C4-2B (cell line): ENCODE data around the gene USP2.

Experiments used
- H3K27ac ChIP-seq: fragments of 450-650 bp; 2 replicates; pipeline ENCODE4 v1.5.1; 2017
- ZFX ChIP-seq: fragments of 450-650 bp; IDR thresholded peaks from 2 replicates; pipeline ENCODE4 v1.6.1; 2017
- TF ChIP-seq, protein P1 (sequence below): fragments of 450-650 bp; conservative IDR thresholded peaks from 2 replicates; pipeline ENCODE4 v1.5.1; 2017; ENCODE audit warnings: mild to moderate bottlenecking

USP2 gene

DNA sequence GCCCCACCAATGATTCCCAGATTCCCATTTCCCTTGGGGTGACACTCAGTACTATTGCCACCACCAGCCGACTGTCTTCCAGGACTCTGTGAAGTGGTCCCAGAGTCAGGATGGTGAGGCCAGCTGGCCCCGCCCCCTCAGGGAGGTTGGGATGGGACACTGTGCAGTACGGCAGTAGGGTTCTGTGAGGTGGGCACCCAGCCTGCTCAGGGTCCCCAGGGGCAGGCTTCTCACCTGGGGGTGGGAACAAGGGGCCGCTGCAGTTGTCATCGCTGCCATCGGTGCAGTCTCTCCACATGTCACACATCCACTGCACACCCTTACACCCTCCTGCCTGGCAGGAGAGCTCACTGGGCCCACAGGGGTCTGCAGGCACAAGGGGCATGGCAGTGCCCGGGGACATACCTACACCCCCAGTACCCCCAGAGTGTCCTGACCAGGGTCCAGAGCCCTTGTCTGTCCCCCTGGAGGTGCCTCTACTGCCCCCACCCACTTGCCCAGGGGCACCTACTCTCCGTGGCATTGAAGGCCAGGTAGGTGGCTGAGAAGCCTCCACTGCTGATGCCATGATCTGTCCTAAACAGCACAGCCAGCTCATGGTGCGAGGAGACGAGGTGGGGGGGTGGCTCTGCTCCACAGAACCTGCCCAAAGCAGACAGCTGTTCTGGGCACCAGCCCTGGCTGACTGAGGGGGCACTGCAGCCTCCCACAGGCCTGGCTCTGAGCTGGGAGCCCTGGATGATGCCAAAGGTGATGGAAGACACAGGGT is 38.9 kb downstream of the USP2 start:
- H3K27ac ChIP-seq, result no peak overlapping the region

DNA sequence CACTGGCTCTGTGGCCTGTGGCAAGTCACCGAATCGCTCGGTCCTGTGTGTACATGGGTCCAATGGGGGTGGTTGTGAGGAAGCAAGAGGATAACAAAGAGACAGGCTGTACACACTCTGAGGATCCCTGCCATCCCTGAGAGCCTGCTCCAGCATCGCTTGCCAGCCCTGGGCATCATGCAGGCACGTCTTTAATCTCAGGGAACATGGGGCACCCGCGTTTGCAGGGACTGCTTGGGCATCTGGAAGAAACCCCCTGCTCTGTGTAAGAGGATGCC is 39.5 kb downstream of the USP2 start:
- no peak for TF ChIP-seq ZFX
- TF ChIP-seq, protein P1, sequence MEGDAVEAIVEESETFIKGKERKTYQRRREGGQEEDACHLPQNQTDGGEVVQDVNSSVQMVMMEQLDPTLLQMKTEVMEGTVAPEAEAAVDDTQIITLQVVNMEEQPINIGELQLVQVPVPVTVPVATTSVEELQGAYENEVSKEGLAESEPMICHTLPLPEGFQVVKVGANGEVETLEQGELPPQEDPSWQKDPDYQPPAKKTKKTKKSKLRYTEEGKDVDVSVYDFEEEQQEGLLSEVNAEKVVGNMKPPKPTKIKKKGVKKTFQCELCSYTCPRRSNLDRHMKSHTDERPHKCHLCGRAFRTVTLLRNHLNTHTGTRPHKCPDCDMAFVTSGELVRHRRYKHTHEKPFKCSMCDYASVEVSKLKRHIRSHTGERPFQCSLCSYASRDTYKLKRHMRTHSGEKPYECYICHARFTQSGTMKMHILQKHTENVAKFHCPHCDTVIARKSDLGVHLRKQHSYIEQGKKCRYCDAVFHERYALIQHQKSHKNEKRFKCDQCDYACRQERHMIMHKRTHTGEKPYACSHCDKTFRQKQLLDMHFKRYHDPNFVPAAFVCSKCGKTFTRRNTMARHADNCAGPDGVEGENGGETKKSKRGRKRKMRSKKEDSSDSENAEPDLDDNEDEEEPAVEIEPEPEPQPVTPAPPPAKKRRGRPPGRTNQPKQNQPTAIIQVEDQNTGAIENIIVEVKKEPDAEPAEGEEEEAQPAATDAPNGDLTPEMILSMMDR, result no peak

More for the DNA sequence above, 38.9 kb downstream of the USP2 start:
- TF ChIP-seq, protein P1, result no peak
- no peak for TF ChIP-seq ZFX

GRCh38 chr11:119341222-119342022 is 40.1 kb downstream of the USP2 start:
- TF ChIP-seq ZFX, result no peak
- TF ChIP-seq, protein P1, result no peak
- no peak overlapping the region for H3K27ac ChIP-seq

More for the DNA sequence above, 39.5 kb downstream of the USP2 start:
- H3K27ac ChIP-seq, result no peak overlapping the region

- TF ChIP-seq, protein P1, result no peak
- no peak for TF ChIP-seq ZFX
- no peak within 1 kb of the TSS; the same call in 1 of the 2 replicates for H3K27ac ChIP-seq
Measured at GRCh38 chr11:119340335-119341221, 40.9 kb downstream of the USP2 start, which contains the start of gene C1QTNF5. Gene C1QTNF5 (minus strand): TSS chr11:119340883. CDS start chr11:119340397, 486 bp downstream.

DNA sequence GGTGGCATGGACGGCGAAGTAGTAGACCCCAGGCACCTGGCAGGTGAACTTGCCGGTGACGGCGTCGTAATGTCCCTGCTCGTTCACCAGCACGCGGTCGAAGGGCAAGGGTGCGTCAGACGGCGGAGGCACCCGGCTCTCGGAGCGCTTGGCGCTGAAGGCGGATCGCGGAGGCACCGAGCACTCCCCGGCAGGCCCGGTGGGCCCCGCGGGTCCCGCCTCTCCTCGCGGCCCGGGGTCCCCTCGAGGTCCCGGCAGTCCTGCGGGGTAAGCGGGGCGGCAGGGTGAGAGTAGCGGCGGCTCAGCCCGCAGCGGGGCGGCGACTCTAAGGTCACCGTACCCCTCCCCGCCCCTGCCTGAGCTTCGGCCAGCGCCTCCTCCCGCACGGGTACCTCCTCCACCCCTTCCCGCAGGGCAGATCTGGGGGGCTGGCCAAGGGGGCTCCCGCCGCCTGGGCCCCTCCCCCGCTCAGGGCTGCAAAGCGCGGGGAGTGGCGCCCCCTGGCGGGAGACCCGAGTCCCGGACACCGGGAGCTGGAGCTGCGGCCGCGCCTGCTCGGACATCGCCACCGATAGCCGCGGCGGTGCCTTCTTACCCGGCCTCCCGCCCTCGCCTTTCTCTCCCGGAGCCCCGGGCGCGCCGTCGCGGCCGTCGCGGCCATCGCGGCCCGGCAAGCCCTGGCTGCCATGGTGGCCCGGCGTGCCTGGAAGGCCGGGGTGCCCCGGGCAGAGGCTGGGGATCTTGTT is 41.7 kb downstream of the USP2 start:
- TF ChIP-seq, protein P1, result peak; percentile 98
- no peak for TF ChIP-seq ZFX
- no peak overlapping the region; the same call in 1 of the 2 replicates for H3K27ac ChIP-seq

GRCh38 chr11:119338965-119339588 is 42.4 kb downstream of the USP2 start:
- TF ChIP-seq, protein P1, result no peak
- no peak for TF ChIP-seq ZFX
- H3K27ac ChIP-seq, result no peak overlapping the region
